ENCODE measurements around the gene SIN3B. TPM values are rescaled to one million over a fixed set of nuclear protein-coding genes. Genes with fewer than 3 reads are reported as not detected.
"Not testable (repeated sequence)": the region's sequence is repeated elsewhere in the genome, so short reads cannot be mapped to it uniquely, and the experiment has no call there.

The SIN3B gene
- total RNA-seq, 1 donor from 2014 or later = 19.8 TPM

- no peak for DNase-seq (ENCODE audit: low read depth)
Observed at GRCh38 chr19:16868423-16869130, 39.4 kb downstream of the SIN3B start.

- DNase-seq (ENCODE audit: low read depth) = no peak
Observed at GRCh38 chr19:16869331-16869972, 40.3 kb downstream of the SIN3B start.

GRCh38 chr19:16871871-16872270, 42.7 kb downstream of the SIN3B start:
- no peak for DNase-seq (ENCODE audit: low read depth)

GRCh38 chr19:16872728-16873127, 43.5 kb downstream of the SIN3B start:
- no peak for DNase-seq (ENCODE audit: low read depth)

- no peak for DNase-seq (ENCODE audit: low read depth)
Observed at GRCh38 chr19:16873594-16873993, 44.4 kb downstream of the SIN3B start.

- DNase-seq (ENCODE audit: low read depth) = no peak
Observed at GRCh38 chr19:16874250-16874977, 45.2 kb downstream of the SIN3B start.

GRCh38 chr19:16874978-16875299, 45.7 kb downstream of the SIN3B start:
- not testable (repeated sequence) for DNase-seq (ENCODE audit: low read depth)

GRCh38 chr19:16875584-16876555, 46.7 kb downstream of the SIN3B start:
- DNase-seq (ENCODE audit: low read depth) = no peak

- peak; percentile 83 for DNase-seq (ENCODE audit: low read depth)
Observed at GRCh38 chr19:16876904-16877361, 47.7 kb downstream of the SIN3B start.

- no peak for DNase-seq (ENCODE audit: low read depth)
Observed at GRCh38 chr19:16877581-16877980, 48.4 kb downstream of the SIN3B start.

GRCh38 chr19:16878181-16878965, 49.2 kb downstream of the SIN3B start:
- DNase-seq (ENCODE audit: low read depth) = no peak

- no peak for DNase-seq (ENCODE audit: low read depth)
Observed at GRCh38 chr19:16880884-16881554, 51.8 kb downstream of the SIN3B start.

GRCh38 chr19:16882146-16882545, 52.9 kb downstream of the SIN3B start:
- DNase-seq (ENCODE audit: low read depth) = no peak

GRCh38 chr19:16883522-16883921, 54.3 kb downstream of the SIN3B start:
- no peak for DNase-seq (ENCODE audit: low read depth)

- no peak for DNase-seq (ENCODE audit: low read depth)
Observed at GRCh38 chr19:16885166-16885565, 56.0 kb downstream of the SIN3B start.

- DNase-seq (ENCODE audit: low read depth) = no peak
Observed at GRCh38 chr19:16886305-16886880, 57.2 kb downstream of the SIN3B start.

- no peak for DNase-seq (ENCODE audit: low read depth)
Observed at GRCh38 chr19:16887353-16888265, 58.4 kb downstream of the SIN3B start.

- peak; percentile 20 for DNase-seq (ENCODE audit: low read depth)
Observed at GRCh38 chr19:16888629-16889365, 59.6 kb downstream of the SIN3B start, which contains the start of gene F2RL3. Gene F2RL3 (plus strand): TSS chr19:16888999. CDS start chr19:16889190, 191 bp downstream.

Data from myocyte (in vitro differentiated cells).